HEK293 (cell line): ENCODE data around the gene GJD3.
A peak's percentile ranks its signal among the peaks of the same experiment; 100 is the strongest.
"Not testable (repeated sequence)": the region's sequence is repeated elsewhere in the genome, so short reads cannot be mapped to it uniquely, and the experiment has no call there.

Experiments used
- CTCF ChIA-PET: fragments of 350-600 bp; formaldehyde crosslinking; extraction: SDS; loops from one replicate; lab custom pipeline; 2021; ENCODE audit warnings: antibody characterized with exemption; lab: Yijun Ruan, JAX
- POLR2A ChIA-PET: fragments of 300-600 bp; formaldehyde crosslinking; extraction: SDS; loops from one replicate; lab custom pipeline; 2020; ENCODE audit warnings: antibody characterized with exemption, inconsistent platforms; lab: Yijun Ruan, JAX
- H3K27ac ChIP-seq: fragments of 200-500 bp; sonication (Bioruptor generic); 2 replicates; pipeline ENCODE4 v1.5.1; 2014; ENCODE audit warnings: low read depth, low read length, control low read depth, inconsistent platforms; ENCODE audit errors: extremely low read depth
- H3K36me3 ChIP-seq, 2 experiments: fragments of 200-500 bp in 1 of 2; sonication (Bioruptor generic) in 1 of 2; 1 replicate in 1 of 2; 2 replicates in 1 of 2; pipeline ENCODE4 v1.5.1; 2014 to 2017; ENCODE audit warnings: inconsistent platforms in 2 of 2, low read length in 2 of 2; ENCODE audit not compliant: control insufficient read depth in 2 of 2, insufficient read depth in 1 of 2
- H3K4me1 ChIP-seq: fragments of 200-500 bp; sonication (Bioruptor generic); 2 replicates; pipeline ENCODE4 v1.5.1; 2014; ENCODE audit warnings: mild to moderate bottlenecking, low read length, inconsistent platforms; ENCODE audit not compliant: control insufficient read depth, insufficient read depth
- H3K4me3 ChIP-seq: 2 replicates; pipeline ENCODE4 v1.5.1; 2011; ENCODE audit warnings: low read depth, mild to moderate bottlenecking, control low read depth, low read length, moderate library complexity
- H3K9me3 ChIP-seq: fragments of 200-500 bp; sonication (Bioruptor generic); 2 replicates; pipeline ENCODE4 v1.5.1; 2014; ENCODE audit warnings: low read depth, low read length, inconsistent platforms; ENCODE audit not compliant: control insufficient read depth, insufficient read depth
- BCL6B ChIP-seq: fragments of 450-650 bp; formaldehyde crosslinking; IDR thresholded peaks from 2 replicates; pipeline ENCODE4 v1.5.1; 2017; ENCODE audit warnings: missing biosample characterization, missing genetic modification characterization
- KLF1 ChIP-seq: fragments of 450-650 bp; formaldehyde crosslinking; IDR thresholded peaks from 2 replicates; pipeline ENCODE4 v1.5.1; 2016; ENCODE audit warnings: missing biosample characterization, missing genetic modification characterization
- KLF9 ChIP-seq: fragments of 450-650 bp; formaldehyde crosslinking; IDR thresholded peaks from 2 replicates; pipeline ENCODE4 v1.5.1; 2016; ENCODE audit warnings: missing biosample characterization, missing genetic modification characterization, low read depth
- SCRT2 ChIP-seq: fragments of 450-650 bp; formaldehyde crosslinking; IDR thresholded peaks from 2 replicates; pipeline ENCODE4 v1.5.1; 2016; ENCODE audit warnings: missing biosample characterization, missing genetic modification characterization
- SETDB1 ChIP-seq: IDR thresholded peaks from one replicate; pipeline ENCODE4 v1.6.1; 2017; ENCODE audit warnings: mild to moderate bottlenecking, low read length, moderate library complexity, mixed read lengths; ENCODE audit not compliant: insufficient read length
- TCF7L2 ChIP-seq: IDR thresholded peaks from 2 replicates; pipeline ENCODE4 v1.6.1; 2011; ENCODE audit warnings: low read depth, mild to moderate bottlenecking, inconsistent platforms, low read length, moderate library complexity, borderline replicate concordance
- ZBTB1 ChIP-seq: fragments of 450-650 bp; formaldehyde crosslinking; IDR thresholded peaks from 2 replicates; pipeline ENCODE4 v1.5.1; 2016; ENCODE audit warnings: missing biosample characterization, missing genetic modification characterization
- ZBTB6 ChIP-seq: fragments of 450-650 bp; formaldehyde crosslinking; IDR thresholded peaks from 2 replicates; pipeline ENCODE4 v1.5.1; 2017; ENCODE audit warnings: missing biosample characterization, missing genetic modification characterization
- ZBTB7A ChIP-seq: fragments of 450-650 bp; formaldehyde crosslinking; IDR thresholded peaks from 2 replicates; pipeline ENCODE4 v1.5.1; 2016; ENCODE audit warnings: low read depth, missing biosample characterization, missing genetic modification characterization
- ZNF140 ChIP-seq: fragments of 450-650 bp; formaldehyde crosslinking; IDR thresholded peaks from 2 replicates; pipeline ENCODE4 v1.5.1; 2016; ENCODE audit warnings: missing biosample characterization, missing genetic modification characterization
- ZNF175 ChIP-seq: fragments of 450-650 bp; formaldehyde crosslinking; IDR thresholded peaks from 2 replicates; pipeline ENCODE4 v1.5.1; 2016; ENCODE audit warnings: missing biosample characterization, missing genetic modification characterization
- ZNF223 ChIP-seq: fragments of 450-650 bp; formaldehyde crosslinking; IDR thresholded peaks from 2 replicates; pipeline ENCODE4 v1.5.1; 2016; ENCODE audit warnings: missing biosample characterization, missing genetic modification characterization
- ZNF394 ChIP-seq: fragments of 450-650 bp; formaldehyde crosslinking; IDR thresholded peaks from 2 replicates; pipeline ENCODE4 v1.5.1; 2016; ENCODE audit warnings: missing biosample characterization, missing genetic modification characterization, mild to moderate bottlenecking, moderate library complexity, borderline replicate concordance
- ZNF510 ChIP-seq: fragments of 450-650 bp; formaldehyde crosslinking; IDR thresholded peaks from 2 replicates; pipeline ENCODE4 v1.5.1; 2018; ENCODE audit warnings: mild to moderate bottlenecking, missing genetic modification characterization, missing biosample characterization; ENCODE audit not compliant: insufficient replicate concordance
- ZNF585B ChIP-seq: fragments of 450-650 bp; formaldehyde crosslinking; IDR thresholded peaks from 2 replicates; pipeline ENCODE4 v1.5.1; 2016; ENCODE audit warnings: missing biosample characterization, missing genetic modification characterization
- ZNF596 ChIP-seq: fragments of 450-650 bp; IDR thresholded peaks from 2 replicates; pipeline ENCODE4 v1.5.0; 2018; ENCODE audit warnings: missing biosample characterization, mild to moderate bottlenecking, missing genetic modification characterization, moderate library complexity
- ZNF660 ChIP-seq: fragments of 450-650 bp; IDR thresholded peaks from 2 replicates; pipeline ENCODE4 v1.5.1; 2018; ENCODE audit warnings: missing biosample characterization, mild to moderate bottlenecking, missing genetic modification characterization
- ZXDB ChIP-seq: fragments of 450-650 bp; formaldehyde crosslinking; IDR thresholded peaks from 2 replicates; pipeline ENCODE4 v1.5.1; 2016; ENCODE audit warnings: missing biosample characterization, missing genetic modification characterization

Gene GJD3

GRCh38 chr17:40374821-40375498, 10.4 kb upstream of the GJD3 start (continued):
- no peak for TF ChIP-seq SETDB1
- TF ChIP-seq KLF9 (tag by site-specific recombination): no peak
- no peak for TF ChIP-seq TCF7L2
- no peak for TF ChIP-seq ZNF394 (tag by site-specific recombination)
- no peak for TF ChIP-seq ZNF596
- no peak for TF ChIP-seq ZNF660
- TF ChIP-seq ZBTB7A (tag by site-specific recombination): no peak
- TF ChIP-seq, all 188 proteins: peak for 0

GRCh38 chr17:40373999-40374398, 9.5 kb upstream of the GJD3 start:
- POLR2A ChIA-PET: no interaction called here

GRCh38 chr17:40373324-40373723, 8.8 kb upstream of the GJD3 start:
- H3K27ac ChIP-seq: no peak overlapping the region
- ChIA-PET CTCF (interaction anchor here (0.6 to 1.7 kb wide), 3 partner anchors 12 to 103 kb away, joined by 4 to 5 read pairs (median 4); no protein-coding TSS in a partner anchor), POLR2A (interaction anchor here (0.6 kb wide), 1 partner anchor 154 kb away, joined by 4 read pairs; no protein-coding TSS in a partner anchor)
- no peaks in the 10 kb centered on the region for H3K9me3 ChIP-seq
- TF ChIP-seq ZXDB (tag by site-specific recombination) (no peak), ZNF140 (tag by site-specific recombination) (peak; percentile 53; the same call in 1 of the 2 replicates), SCRT2 (tag by site-specific recombination) (peak; percentile 76)
- no peaks in the 10 kb centered on the region for H3K36me3 ChIP-seq
- H3K4me3 ChIP-seq: no peak overlapping the region
- no peaks in the 10 kb centered on the region for H3K4me1 ChIP-seq

More at GRCh38 chr17:40373999-40374398, 9.5 kb upstream of the GJD3 start:
- CTCF ChIA-PET: interaction anchor here (0.6 to 1.7 kb wide), 2 partner anchors 82 to 102 kb away, joined by 4 to 5 read pairs; no protein-coding TSS in a partner anchor
- no peak overlapping the region for H3K27ac ChIP-seq
- no peaks in the 10 kb centered on the region for H3K4me1 ChIP-seq
- peak; percentile 64 for TF ChIP-seq KLF1
- no peak for TF ChIP-seq ZNF223 (tag by site-specific recombination)
- H3K9me3 ChIP-seq: no peaks in the 10 kb centered on the region
- H3K4me3 ChIP-seq: no peak overlapping the region
- H3K36me3 ChIP-seq: no peaks in the 10 kb centered on the region

GRCh38 chr17:40372644-40373043, 8.1 kb upstream of the GJD3 start:
- H3K36me3 ChIP-seq, H3K27ac ChIP-seq, H3K9me3 ChIP-seq, H3K4me1 ChIP-seq, H3K4me3 ChIP-seq: not testable (repeated sequence)
- CTCF ChIA-PET: interaction anchor here (0.6 to 1.7 kb wide), 4 partner anchors 11 to 194 kb away, joined by 3 to 5 read pairs (median 4); no protein-coding TSS in a partner anchor
- POLR2A ChIA-PET: interaction anchor here (0.6 kb wide), 1 partner anchor 155 kb away, joined by 4 read pairs; no protein-coding TSS in a partner anchor

GRCh38 chr17:40372031-40372430, 7.5 kb upstream of the GJD3 start:
- CTCF ChIA-PET: interaction anchor here (0.6 to 1.2 kb wide), 7 partner anchors 10 to 1529 kb away, joined by 3 to 6 read pairs (median 3); no protein-coding TSS in a partner anchor
- Histone ChIP-seq H3K27ac (no peak overlapping the region), H3K36me3 (no peaks in the 10 kb centered on the region), H3K4me1 (no peaks in the 10 kb centered on the region), H3K4me3 (no peak overlapping the region), H3K9me3 (no peaks in the 10 kb centered on the region)
- POLR2A ChIA-PET: no interaction called here
- TF ChIP-seq BCL6B (no peak), ZBTB6 (no peak), ZBTB1 (tag by site-specific recombination) (no peak), ZNF585B (no peak), ZNF175 (tag by site-specific recombination) (no peak), ZNF510 (tag by site-specific recombination) (no peak)
